ENCODE data around the gene TRMT10C.

- TF ChIP-seq CTCF (IDR thresholded peaks at IDR 0.05 in 8 of 11, conservative IDR thresholded peaks at IDR 0.05 in 3 of 11), result no peak
- no peak for TF ChIP-seq POLR2A (IDR thresholded peaks at IDR 0.05)
- no peak for TF ChIP-seq POLR2AphosphoS5 (IDR thresholded peaks at IDR 0.05)
Measured at GRCh38 chr3:101521211-101521701, 40.4 kb upstream of the TRMT10C start.
